ENCODE measurements around the gene COLEC11. TPM values are rescaled to one million over a fixed set of nuclear protein-coding genes. Genes with fewer than 3 reads are reported as not detected.

Gene COLEC11
- total and polyA plus RNA-seq, 2 experiments from 2014 or later: 21.5 to 22.6 TPM

DNA sequence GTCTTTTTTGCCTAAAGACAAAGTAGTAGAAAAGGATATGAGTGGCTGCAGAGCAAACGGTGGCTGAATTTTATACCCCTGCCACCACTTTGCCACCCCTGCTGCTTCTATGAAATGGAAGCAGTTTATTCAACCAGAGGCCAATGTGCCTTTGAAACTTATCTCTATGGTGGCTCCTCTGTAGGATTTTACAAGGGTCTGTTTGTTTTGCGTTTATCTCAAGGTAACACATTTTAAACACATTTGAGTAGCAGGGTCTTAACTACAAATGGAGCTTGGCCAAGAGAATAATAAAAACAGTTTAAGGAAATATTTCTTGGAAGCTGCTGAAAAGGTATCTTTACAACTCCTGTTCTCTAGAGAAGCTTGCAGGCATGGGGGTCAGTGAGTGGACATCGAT, 69.2 kb downstream of the COLEC11 start:
- no peak for DNase-seq (ENCODE audit: low spot score)
- TF ChIP-seq EZH2phosphoT487 (IDR thresholded peaks at IDR 0.05; ENCODE audit: low read depth, severe bottlenecking, unreplicated experiment) (no peak), EZH2 (IDR thresholded peaks at IDR 0.05; ENCODE audit: borderline replicate concordance) (no peak)
- TF ChIP-seq, protein P1, sequence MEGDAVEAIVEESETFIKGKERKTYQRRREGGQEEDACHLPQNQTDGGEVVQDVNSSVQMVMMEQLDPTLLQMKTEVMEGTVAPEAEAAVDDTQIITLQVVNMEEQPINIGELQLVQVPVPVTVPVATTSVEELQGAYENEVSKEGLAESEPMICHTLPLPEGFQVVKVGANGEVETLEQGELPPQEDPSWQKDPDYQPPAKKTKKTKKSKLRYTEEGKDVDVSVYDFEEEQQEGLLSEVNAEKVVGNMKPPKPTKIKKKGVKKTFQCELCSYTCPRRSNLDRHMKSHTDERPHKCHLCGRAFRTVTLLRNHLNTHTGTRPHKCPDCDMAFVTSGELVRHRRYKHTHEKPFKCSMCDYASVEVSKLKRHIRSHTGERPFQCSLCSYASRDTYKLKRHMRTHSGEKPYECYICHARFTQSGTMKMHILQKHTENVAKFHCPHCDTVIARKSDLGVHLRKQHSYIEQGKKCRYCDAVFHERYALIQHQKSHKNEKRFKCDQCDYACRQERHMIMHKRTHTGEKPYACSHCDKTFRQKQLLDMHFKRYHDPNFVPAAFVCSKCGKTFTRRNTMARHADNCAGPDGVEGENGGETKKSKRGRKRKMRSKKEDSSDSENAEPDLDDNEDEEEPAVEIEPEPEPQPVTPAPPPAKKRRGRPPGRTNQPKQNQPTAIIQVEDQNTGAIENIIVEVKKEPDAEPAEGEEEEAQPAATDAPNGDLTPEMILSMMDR (IDR thresholded peaks at IDR 0.05; ENCODE audit: poor library complexity): no peak
- no peak overlapping the region for H3K4me2 ChIP-seq
- no peaks in the 10 kb centered on the region for H3K9me2 ChIP-seq (replicated peaks; ENCODE audit: insufficient read depth)
- WGBS (ENCODE audit: low lambda C conversion rate, missing lambda C conversion rate): 36% methylated on average over 3 of the region's 3 CpGs
- H3K79me2 ChIP-seq: no peaks in the 10 kb centered on the region
- H2AFZ ChIP-seq: no peak overlapping the region
- no peak overlapping the region for H3K4me3 ChIP-seq
- peaks cover 4% of the 10 kb centered on the region for H3K4me1 ChIP-seq (ENCODE audit: insufficient read depth)
- no peaks in the 10 kb centered on the region for H3K9me3 ChIP-seq (ENCODE audit: low read depth)
- no peaks in the 10 kb centered on the region for H3K27me3 ChIP-seq
- H4K20me1 ChIP-seq (ENCODE audit: insufficient read depth, poor library complexity, severe bottlenecking): no peaks in the 10 kb centered on the region
- no peaks in the 10 kb centered on the region for H3K36me3 ChIP-seq (replicated peaks; ENCODE audit: insufficient read depth, low read depth)
- no peak overlapping the region for H3K27ac ChIP-seq

DNA sequence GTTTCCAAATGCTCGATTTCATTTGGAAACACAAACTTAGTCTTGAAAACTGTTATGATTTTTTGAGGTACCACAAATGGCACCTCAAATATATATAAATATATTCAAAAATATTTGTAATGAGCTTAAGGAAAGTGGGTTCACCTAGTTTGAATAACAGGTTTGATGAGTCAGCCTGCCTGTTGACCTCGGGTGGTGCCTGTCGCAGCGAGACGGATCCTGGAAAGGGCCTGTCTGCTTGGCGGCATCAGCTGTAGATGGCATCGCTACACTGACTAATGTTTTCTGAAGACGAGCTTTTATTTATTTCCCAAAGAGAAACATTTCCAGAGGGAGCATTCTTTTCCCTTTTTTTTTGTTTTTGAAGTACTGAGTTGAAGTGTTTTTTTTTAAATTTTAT, 70.0 kb downstream of the COLEC11 start:
- Histone ChIP-seq H3K4me1 (ENCODE audit: insufficient read depth) (no peaks in the 10 kb centered on the region), H3K4me2 (no peak overlapping the region), H3K4me3 (no peak overlapping the region), H4K20me1 (ENCODE audit: insufficient read depth, poor library complexity, severe bottlenecking) (no peaks in the 10 kb centered on the region), H3K9me3 (ENCODE audit: low read depth) (no peaks in the 10 kb centered on the region), H3K27me3 (no peaks in the 10 kb centered on the region), H3K36me3 (replicated peaks; ENCODE audit: insufficient read depth, low read depth) (no peaks in the 10 kb centered on the region), H3K27ac (no peak overlapping the region), H3K9me2 (replicated peaks; ENCODE audit: insufficient read depth) (no peaks in the 10 kb centered on the region), H3K79me2 (no peaks in the 10 kb centered on the region), H2AFZ (no peak overlapping the region)
- TF ChIP-seq, protein P1 (IDR thresholded peaks at IDR 0.05; ENCODE audit: poor library complexity): no peak
- TF ChIP-seq EZH2phosphoT487 (IDR thresholded peaks at IDR 0.05; ENCODE audit: low read depth, severe bottlenecking, unreplicated experiment) (no peak), EZH2 (IDR thresholded peaks at IDR 0.05; ENCODE audit: borderline replicate concordance) (no peak)
- no peak for DNase-seq (ENCODE audit: low spot score)
- WGBS (ENCODE audit: low lambda C conversion rate, missing lambda C conversion rate): 81% methylated on average over 8 of the region's 8 CpGs

DNA sequence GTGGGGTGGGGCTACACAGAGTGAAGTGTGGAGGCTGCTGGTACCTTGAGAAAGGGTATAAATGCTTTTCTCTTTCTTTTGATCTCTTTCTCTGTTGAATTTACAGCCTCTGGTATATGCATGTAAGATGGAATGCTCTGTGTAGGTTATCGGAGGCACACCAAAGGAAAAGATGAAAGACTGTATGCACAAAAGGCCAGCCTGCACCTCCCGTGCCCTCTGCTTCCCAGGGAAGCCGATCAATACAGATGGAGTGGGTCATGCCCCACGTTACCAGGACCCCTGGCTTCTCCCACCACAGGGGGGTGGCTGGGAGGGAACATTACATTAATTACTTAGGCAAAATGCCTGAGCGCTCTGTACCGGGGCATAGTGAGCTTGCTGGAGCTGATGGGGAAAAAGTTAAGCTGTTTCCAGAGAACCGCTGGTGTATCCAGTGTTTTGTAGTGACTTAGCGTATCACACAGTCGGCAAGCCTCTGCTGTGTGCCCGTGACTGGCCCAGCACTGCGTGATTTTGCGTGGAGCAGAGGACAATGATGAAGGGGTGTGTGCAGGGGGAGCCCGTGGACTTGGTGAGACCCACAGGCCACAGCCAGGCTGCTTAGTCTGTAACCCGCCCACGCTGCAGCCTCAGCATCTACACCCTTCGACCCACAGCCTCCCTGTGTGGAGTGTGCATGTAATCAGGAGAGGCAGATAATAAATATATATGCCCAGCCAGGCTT, 71.1 kb downstream of the COLEC11 start:
- no peak overlapping the region for H3K4me3 ChIP-seq
- H3K27ac ChIP-seq: no peak overlapping the region
- H3K36me3 ChIP-seq (replicated peaks; ENCODE audit: insufficient read depth, low read depth): no peaks in the 10 kb centered on the region
- no peak overlapping the region for H3K4me2 ChIP-seq
- H3K4me1 ChIP-seq (ENCODE audit: insufficient read depth): no peaks in the 10 kb centered on the region
- DNase-seq (ENCODE audit: low spot score): no peak
- H3K27me3 ChIP-seq: no peaks in the 10 kb centered on the region
- H3K9me2 ChIP-seq (replicated peaks; ENCODE audit: insufficient read depth): no peaks in the 10 kb centered on the region
- TF ChIP-seq EZH2 (IDR thresholded peaks at IDR 0.05; ENCODE audit: borderline replicate concordance) (no peak), EZH2phosphoT487 (IDR thresholded peaks at IDR 0.05; ENCODE audit: low read depth, severe bottlenecking, unreplicated experiment) (no peak)
- TF ChIP-seq, protein P1 (IDR thresholded peaks at IDR 0.05; ENCODE audit: poor library complexity): no peak
- no peak overlapping the region for H2AFZ ChIP-seq
- 90% methylated on average over 16 of the region's 16 CpGs for WGBS (ENCODE audit: low lambda C conversion rate, missing lambda C conversion rate)
- no peaks in the 10 kb centered on the region for H4K20me1 ChIP-seq (ENCODE audit: insufficient read depth, poor library complexity, severe bottlenecking)
- no peaks in the 10 kb centered on the region for H3K9me3 ChIP-seq (ENCODE audit: low read depth)
- H3K79me2 ChIP-seq: no peaks in the 10 kb centered on the region

All from hepatocyte (in vitro differentiated cells).